ENCODE results near the gene HAUS3. TPM values are rescaled to one million over a fixed set of nuclear protein-coding genes. Genes with fewer than 3 reads are reported as not detected.

The HAUS3 gene
- total RNA-seq, 1 experiment from 2014 or later: 18.0 TPM

- H3K4me3 Mint-ChIP-seq: no peak overlapping the region
Observed at GRCh38 chr4:2276581-2277325, 34.8 kb upstream of the HAUS3 start.

More at GRCh38 chr4:2276581-2277325, 34.8 kb upstream of the HAUS3 start:
- H3K9me3 ChIP-seq (ENCODE audit: control insufficient read depth, low read depth, low read length): no peaks in the 10 kb centered on the region
- H2AFZ ChIP-seq (ENCODE audit: low read length): no peak overlapping the region
- H3K18ac ChIP-seq (ENCODE audit: insufficient read length, low read depth, low read length): no peak overlapping the region
- H3K56ac ChIP-seq (ENCODE audit: insufficient read length, low read depth, low read length): no peak overlapping the region
- no peaks in the 10 kb centered on the region for H3K4me1 ChIP-seq (ENCODE audit: insufficient read depth, low read length)
- H2BK15ac ChIP-seq (ENCODE audit: low read depth, low read length): no peak overlapping the region
- no peak overlapping the region for H2AK5ac ChIP-seq (ENCODE audit: insufficient read length, low read length)
- H4K5ac ChIP-seq (ENCODE audit: insufficient read length, low read depth, low read length): no peak overlapping the region
- Mint-ChIP-seq H3K9me3 (no peaks in the 10 kb centered on the region), H3K36me3 (ENCODE audit: insufficient read depth in 1 of 3, low read depth in 3 of 3) (no peaks in the 10 kb centered on the region; a peak in 1 of 7 replicates), H3K27ac (no peak overlapping the region), H3K27me3 (ENCODE audit: low read depth) (peaks cover 3% of the 10 kb centered on the region), H3K4me1 (no peaks in the 10 kb centered on the region; a peak in 1 of 4 replicates)
- no peak for TF ChIP-seq CTCF (conservative IDR thresholded peaks at IDR 0.05)
- no peak overlapping the region for H3K4me2 ChIP-seq (ENCODE audit: insufficient read depth, insufficient read length, low read length)
- no peak overlapping the region for H2BK120ac ChIP-seq (ENCODE audit: low read depth, low read length, poor library complexity, severe bottlenecking)
- no peak overlapping the region for H3K9ac ChIP-seq (ENCODE audit: extremely low read depth, insufficient read length, low read length)
- H3K79me2 ChIP-seq (ENCODE audit: insufficient read depth, low read length): no peaks in the 10 kb centered on the region
- H4K20me1 ChIP-seq (ENCODE audit: control insufficient read depth, insufficient read depth, insufficient read length): no peaks in the 10 kb centered on the region
- H3K27me3 ChIP-seq (ENCODE audit: insufficient read depth, low read length): no peaks in the 10 kb centered on the region
- no peak overlapping the region for H2BK5ac ChIP-seq (ENCODE audit: insufficient read length, low read length)
- H3T11ph ChIP-seq (ENCODE audit: low read length): no peak overlapping the region
- no peak overlapping the region for H4K8ac ChIP-seq (replicated peaks; ENCODE audit: insufficient read length, low read depth, low read length)
- H3K27ac ChIP-seq (ENCODE audit: insufficient read length, low read depth, low read length): no peak overlapping the region
- no peaks in the 10 kb centered on the region for H3K23me2 ChIP-seq (ENCODE audit: insufficient read length, low read depth, low read length, poor library complexity, severe bottlenecking)
- H3K79me1 ChIP-seq (ENCODE audit: insufficient read depth, low read depth, low read length, poor library complexity, severe bottlenecking): no peaks in the 10 kb centered on the region
- DNase-seq: no peak
- WGBS (ENCODE audit: extremely low coverage, insufficient read length, low lambda C conversion rate): no CpG with 5 or more reads among the region's 30 CpGs
- no peak overlapping the region for H3K14ac ChIP-seq (ENCODE audit: insufficient read depth, low read length)
- no peak overlapping the region for H2BK20ac ChIP-seq (ENCODE audit: low read depth, low read length, poor library complexity, severe bottlenecking)
- no peak overlapping the region for H3K4ac ChIP-seq (ENCODE audit: low read depth, low read length)
- H3K23ac ChIP-seq (ENCODE audit: insufficient read length, low read depth, low read length): no peak overlapping the region
- no peak overlapping the region for H4K91ac ChIP-seq (ENCODE audit: insufficient read length, low read depth, low read length)
- H2BK12ac ChIP-seq (ENCODE audit: insufficient read length, low read depth, low read length): no peak overlapping the region
